ENCODE data around the gene CNOT8. TPM values are rescaled to one million over a fixed set of nuclear protein-coding genes. Genes with fewer than 3 reads are reported as not detected.
"Not testable (repeated sequence)": the region's sequence is repeated elsewhere in the genome, so short reads cannot be mapped to it uniquely, and the experiment has no call there.

The CNOT8 gene
- total and polyA plus RNA-seq, 2 donors, result 75.5 to 98.2 TPM

- peak overlapping the region in 1 of 2 donors; percentile 48 for H3K27ac ChIP-seq (ENCODE audit: low read depth in 1 of 2, low read length in 1 of 2)
- 96% methylated on average over 5 of the region's 5 CpGs for WGBS
Measured at GRCh38 chr5:154816891-154817492, 41.4 kb upstream of the CNOT8 start.

GRCh38 chr5:154817815-154818214, 40.6 kb upstream of the CNOT8 start:
- H3K4me1 ChIP-seq (ENCODE audit: control insufficient read depth in 2 of 2, insufficient read depth in 2 of 2, low read length in 2 of 2), result peaks cover 6 to 12% of the 10 kb centered on the region in 2 donors
- peaks cover 44 to 68% of the 10 kb centered on the region in 2 donors for H3K36me3 ChIP-seq (ENCODE audit: control insufficient read depth in 2 of 2, insufficient read depth in 2 of 2, low read length in 1 of 2)
- no peaks in the 10 kb centered on the region for H3K9me3 ChIP-seq (ENCODE audit: control insufficient read depth in 2 of 2, insufficient read depth in 1 of 2, low read length in 1 of 2)
- WGBS, result 96% methylated on average over 6 of the region's 6 CpGs
- DNase-seq (ENCODE audit: low read depth in 6 of 9, low spot score in 9 of 9), result no peak
- H3K27me3 ChIP-seq (ENCODE audit: control insufficient read depth in 2 of 2, insufficient read depth in 1 of 2, low read length in 1 of 2), result no peaks in the 10 kb centered on the region
- no peak overlapping the region for H3K27ac ChIP-seq (ENCODE audit: low read depth in 1 of 2, low read length in 1 of 2)
- no peak overlapping the region for H3K4me3 ChIP-seq (ENCODE audit: low read length in 2 of 2)

More at GRCh38 chr5:154816891-154817492, 41.4 kb upstream of the CNOT8 start:
- Histone ChIP-seq H3K9me3 (ENCODE audit: control insufficient read depth in 2 of 2, insufficient read depth in 1 of 2, low read length in 1 of 2) (no peaks in the 10 kb centered on the region), H3K4me3 (ENCODE audit: low read length in 2 of 2) (no peak overlapping the region), H3K4me1 (ENCODE audit: control insufficient read depth in 2 of 2, insufficient read depth in 2 of 2, low read length in 2 of 2) (peaks cover 6 to 12% of the 10 kb centered on the region in 2 donors), H3K27me3 (ENCODE audit: control insufficient read depth in 2 of 2, insufficient read depth in 1 of 2, low read length in 1 of 2) (no peaks in the 10 kb centered on the region), H3K36me3 (ENCODE audit: control insufficient read depth in 2 of 2, insufficient read depth in 2 of 2, low read length in 1 of 2) (peaks cover 48 to 74% of the 10 kb centered on the region in 2 donors)
- DNase-seq (ENCODE audit: low read depth in 6 of 9, low spot score in 9 of 9), result no peak

- Histone ChIP-seq H3K9me3 (ENCODE audit: control insufficient read depth in 2 of 2, insufficient read depth in 1 of 2, low read length in 1 of 2) (no peaks in the 10 kb centered on the region), H3K4me1 (ENCODE audit: control insufficient read depth in 2 of 2, insufficient read depth in 2 of 2, low read length in 2 of 2) (peaks cover 0 to 4% of the 10 kb centered on the region in 2 donors), H3K36me3 (ENCODE audit: control insufficient read depth in 2 of 2, insufficient read depth in 2 of 2, low read length in 1 of 2) (peaks cover 43 to 63% of the 10 kb centered on the region in 2 donors), H3K27ac (ENCODE audit: low read depth in 1 of 2, low read length in 1 of 2) (peak overlapping the region in 1 of 2 donors; percentile 11), H3K4me3 (ENCODE audit: low read length in 2 of 2) (no peak overlapping the region), H3K27me3 (ENCODE audit: control insufficient read depth in 2 of 2, insufficient read depth in 1 of 2, low read length in 1 of 2) (no peaks in the 10 kb centered on the region)
- WGBS, result 95% methylated on average over 2 of the region's 2 CpGs
- DNase-seq (ENCODE audit: low read depth in 6 of 9, low spot score in 9 of 9), result no peak
Measured at GRCh38 chr5:154818471-154819116, 39.8 kb upstream of the CNOT8 start.

- Histone ChIP-seq H3K27ac (ENCODE audit: low read depth in 1 of 2, low read length in 1 of 2) (no peak overlapping the region), H3K4me1 (ENCODE audit: control insufficient read depth in 2 of 2, insufficient read depth in 2 of 2, low read length in 2 of 2) (no peaks in the 10 kb centered on the region), H3K27me3 (ENCODE audit: control insufficient read depth in 2 of 2, insufficient read depth in 1 of 2, low read length in 1 of 2) (no peaks in the 10 kb centered on the region), H3K9me3 (ENCODE audit: control insufficient read depth in 2 of 2, insufficient read depth in 1 of 2, low read length in 1 of 2) (no peaks in the 10 kb centered on the region), H3K36me3 (ENCODE audit: control insufficient read depth in 2 of 2, insufficient read depth in 2 of 2, low read length in 1 of 2) (peaks cover 39 to 60% of the 10 kb centered on the region in 2 donors), H3K4me3 (ENCODE audit: low read length in 2 of 2) (no peak overlapping the region)
- DNase-seq (ENCODE audit: low read depth in 6 of 9, low spot score in 9 of 9), result no peak
- 96% methylated on average over 7 of the region's 7 CpGs for WGBS
Measured at GRCh38 chr5:154819546-154819945, 38.9 kb upstream of the CNOT8 start.

- Histone ChIP-seq H3K27ac (ENCODE audit: low read depth in 1 of 2, low read length in 1 of 2) (no peak overlapping the region), H3K36me3 (ENCODE audit: control insufficient read depth in 2 of 2, insufficient read depth in 2 of 2, low read length in 1 of 2) (peaks cover 31 to 53% of the 10 kb centered on the region in 2 donors), H3K4me3 (ENCODE audit: low read length in 2 of 2) (no peak overlapping the region), H3K27me3 (ENCODE audit: control insufficient read depth in 2 of 2, insufficient read depth in 1 of 2, low read length in 1 of 2) (no peaks in the 10 kb centered on the region), H3K9me3 (ENCODE audit: control insufficient read depth in 2 of 2, insufficient read depth in 1 of 2, low read length in 1 of 2) (no peaks in the 10 kb centered on the region), H3K4me1 (ENCODE audit: control insufficient read depth in 2 of 2, insufficient read depth in 2 of 2, low read length in 2 of 2) (no peaks in the 10 kb centered on the region)
- DNase-seq (ENCODE audit: low read depth in 6 of 9, low spot score in 9 of 9), result no peak
- WGBS, result over 99% methylated on average over 5 of the region's 5 CpGs
Measured at GRCh38 chr5:154820383-154820782, 38.0 kb upstream of the CNOT8 start.

GRCh38 chr5:154822896-154823295, 35.5 kb upstream of the CNOT8 start:
- peaks cover 14 to 32% of the 10 kb centered on the region in 2 donors for H3K36me3 ChIP-seq (ENCODE audit: control insufficient read depth in 2 of 2, insufficient read depth in 2 of 2, low read length in 1 of 2)
- H3K4me1 ChIP-seq (ENCODE audit: control insufficient read depth in 2 of 2, insufficient read depth in 2 of 2, low read length in 2 of 2); H3K27ac ChIP-seq (ENCODE audit: low read depth in 1 of 2, low read length in 1 of 2); H3K9me3 ChIP-seq (ENCODE audit: control insufficient read depth in 2 of 2, insufficient read depth in 1 of 2, low read length in 1 of 2); H3K27me3 ChIP-seq (ENCODE audit: control insufficient read depth in 2 of 2, insufficient read depth in 1 of 2, low read length in 1 of 2); DNase-seq (ENCODE audit: low read depth in 6 of 9, low spot score in 9 of 9); H3K4me3 ChIP-seq (ENCODE audit: low read length in 2 of 2): not testable (repeated sequence)
- 99% methylated on average over 5 of the region's 5 CpGs for WGBS

GRCh38 chr5:154823605-154824004, 34.8 kb upstream of the CNOT8 start:
- DNase-seq (ENCODE audit: low read depth in 6 of 9, low spot score in 9 of 9), result no peak
- Histone ChIP-seq H3K27ac (ENCODE audit: low read depth in 1 of 2, low read length in 1 of 2) (no peak overlapping the region), H3K36me3 (ENCODE audit: control insufficient read depth in 2 of 2, insufficient read depth in 2 of 2, low read length in 1 of 2) (peaks cover 13 to 32% of the 10 kb centered on the region in 2 donors), H3K27me3 (ENCODE audit: control insufficient read depth in 2 of 2, insufficient read depth in 1 of 2, low read length in 1 of 2) (no peaks in the 10 kb centered on the region), H3K4me3 (ENCODE audit: low read length in 2 of 2) (no peak overlapping the region), H3K4me1 (ENCODE audit: control insufficient read depth in 2 of 2, insufficient read depth in 2 of 2, low read length in 2 of 2) (no peaks in the 10 kb centered on the region), H3K9me3 (ENCODE audit: control insufficient read depth in 2 of 2, insufficient read depth in 1 of 2, low read length in 1 of 2) (no peaks in the 10 kb centered on the region)
- 96% methylated on average over 4 of the region's 4 CpGs for WGBS

- Histone ChIP-seq H3K36me3 (ENCODE audit: control insufficient read depth in 2 of 2, insufficient read depth in 2 of 2, low read length in 1 of 2) (peaks cover 10 to 31% of the 10 kb centered on the region in 2 donors), H3K4me3 (ENCODE audit: low read length in 2 of 2) (no peak overlapping the region), H3K27ac (ENCODE audit: low read depth in 1 of 2, low read length in 1 of 2) (no peak overlapping the region), H3K27me3 (ENCODE audit: control insufficient read depth in 2 of 2, insufficient read depth in 1 of 2, low read length in 1 of 2) (no peaks in the 10 kb centered on the region), H3K9me3 (ENCODE audit: control insufficient read depth in 2 of 2, insufficient read depth in 1 of 2, low read length in 1 of 2) (no peaks in the 10 kb centered on the region), H3K4me1 (ENCODE audit: control insufficient read depth in 2 of 2, insufficient read depth in 2 of 2, low read length in 2 of 2) (no peaks in the 10 kb centered on the region)
- WGBS, result 95% methylated on average over 2 of the region's 2 CpGs
- DNase-seq (ENCODE audit: low read depth in 6 of 9, low spot score in 9 of 9), result no peak
Measured at GRCh38 chr5:154824070-154824469, 34.4 kb upstream of the CNOT8 start.

- Histone ChIP-seq H3K36me3 (ENCODE audit: control insufficient read depth in 2 of 2, insufficient read depth in 2 of 2, low read length in 1 of 2) (peaks cover 0 to 19% of the 10 kb centered on the region in 2 donors), H3K4me1 (ENCODE audit: control insufficient read depth in 2 of 2, insufficient read depth in 2 of 2, low read length in 2 of 2) (peaks cover 0 to 12% of the 10 kb centered on the region in 2 donors), H3K27ac (ENCODE audit: low read depth in 1 of 2, low read length in 1 of 2) (no peak overlapping the region), H3K9me3 (ENCODE audit: control insufficient read depth in 2 of 2, insufficient read depth in 1 of 2, low read length in 1 of 2) (no peaks in the 10 kb centered on the region), H3K27me3 (ENCODE audit: control insufficient read depth in 2 of 2, insufficient read depth in 1 of 2, low read length in 1 of 2) (no peaks in the 10 kb centered on the region), H3K4me3 (ENCODE audit: low read length in 2 of 2) (no peak overlapping the region)
- DNase-seq (ENCODE audit: low read depth in 6 of 9, low spot score in 9 of 9), result no peak
- 98% methylated on average over 2 of the region's 2 CpGs for WGBS
Measured at GRCh38 chr5:154829181-154829588, 29.2 kb upstream of the CNOT8 start.

All from thymus (tissue), 11 donors.